Inflammatory macrophage treated with lipopolysaccharide for 4 hours (primary cell): ENCODE data around the gene KIF19.

Experiments used
- DNase-seq: peaks from one replicate; pipeline ENCODE4 v3.0.0-alpha.2; 2020

The KIF19 gene

GRCh38 chr17:74307984-74308773, 17.8 kb upstream of the KIF19 start:
- no peak for DNase-seq

GRCh38 chr17:74309902-74310301, 16.1 kb upstream of the KIF19 start:
- no peak for DNase-seq

- DNase-seq = no peak
These were observed 11.1 kb upstream of the KIF19 start for GRCh38 chr17:74314877-74315276.

- no peak for DNase-seq
These were observed 9.8 kb upstream of the KIF19 start for GRCh38 chr17:74316220-74316619.

GRCh38 chr17:74317071-74317470, 9.0 kb upstream of the KIF19 start:
- DNase-seq = no peak

- DNase-seq = no peak
These were observed 7.6 kb upstream of the KIF19 start for GRCh38 chr17:74318391-74318790.

- peak; percentile 10 for DNase-seq
These were observed 1.5 kb upstream of the KIF19 start for GRCh38 chr17:74324521-74324920.

- no peak for DNase-seq
These were observed 667 bp upstream of the KIF19 start for GRCh38 chr17:74325376-74325742.

- no peak for DNase-seq
These were observed 480 bp downstream of the KIF19 start for GRCh38 chr17:74326506-74326905.

- no peak for DNase-seq
These were observed 2.5 kb downstream of the KIF19 start for GRCh38 chr17:74328487-74328886.

- no peak for DNase-seq
These were observed 3.4 kb downstream of the KIF19 start for GRCh38 chr17:74329378-74329777.

- DNase-seq = no peak
These were observed 4.4 kb downstream of the KIF19 start for GRCh38 chr17:74330446-74330845.

GRCh38 chr17:74332017-74332650, 6.1 kb downstream of the KIF19 start:
- no peak for DNase-seq

- no peak for DNase-seq
These were observed 6.8 kb downstream of the KIF19 start for GRCh38 chr17:74332763-74333283.

- no peak for DNase-seq
These were observed 8.5 kb downstream of the KIF19 start for GRCh38 chr17:74334393-74335039.

- DNase-seq = no peak
These were observed 9.6 kb downstream of the KIF19 start for GRCh38 chr17:74335529-74336062.

- no peak for DNase-seq
These were observed 10.3 kb downstream of the KIF19 start for GRCh38 chr17:74336307-74336706.

GRCh38 chr17:74337834-74338500, 11.9 kb downstream of the KIF19 start:
- DNase-seq = no peak

GRCh38 chr17:74339537-74340195, 13.6 kb downstream of the KIF19 start:
- no peak for DNase-seq

GRCh38 chr17:74340470-74341023, 14.5 kb downstream of the KIF19 start:
- DNase-seq = no peak

GRCh38 chr17:74342224-74342623, 16.2 kb downstream of the KIF19 start:
- DNase-seq = no peak

GRCh38 chr17:74343121-74343520, 17.1 kb downstream of the KIF19 start:
- no peak for DNase-seq
